ENCODE results near the gene ASPHD2.

ASPHD2 gene

DNA sequence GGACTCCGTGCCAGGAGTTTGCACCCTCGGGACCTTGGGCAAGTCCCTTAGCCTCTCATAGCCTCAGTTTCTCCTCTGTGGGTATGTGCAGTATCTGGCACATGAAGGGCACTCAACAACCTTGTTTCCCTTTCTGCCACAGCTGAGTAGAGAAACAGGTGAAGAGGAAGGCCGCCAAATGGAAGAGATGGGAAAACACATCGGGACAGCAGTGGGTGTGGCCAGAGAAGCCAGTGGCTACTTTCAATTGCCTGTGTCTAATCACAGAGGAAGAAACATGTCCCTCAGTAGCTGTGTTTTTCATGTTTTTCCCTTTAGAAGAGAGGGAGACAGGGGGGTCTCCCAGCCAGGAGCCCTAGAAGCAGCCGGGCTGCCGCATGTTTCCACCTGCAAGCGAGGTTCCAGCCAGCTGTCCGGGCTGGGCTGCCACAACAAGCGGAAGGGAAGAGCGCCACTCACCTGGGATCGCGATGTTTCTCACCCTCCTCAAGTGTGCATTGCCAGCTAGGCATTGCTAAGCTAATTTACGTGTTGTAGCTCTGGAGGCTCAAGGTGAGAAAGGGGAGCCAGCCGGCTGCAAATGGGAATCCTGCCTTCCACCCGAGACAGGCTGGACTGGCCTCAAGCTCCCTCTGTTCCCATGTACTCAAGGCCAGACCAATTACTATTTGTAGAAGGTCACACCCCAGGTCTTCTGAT, 16.7 kb downstream of the ASPHD2 start:
- DNase-seq (ENCODE audit: low read depth in 2 of 2, low spot score in 1 of 2) = no peak

DNA sequence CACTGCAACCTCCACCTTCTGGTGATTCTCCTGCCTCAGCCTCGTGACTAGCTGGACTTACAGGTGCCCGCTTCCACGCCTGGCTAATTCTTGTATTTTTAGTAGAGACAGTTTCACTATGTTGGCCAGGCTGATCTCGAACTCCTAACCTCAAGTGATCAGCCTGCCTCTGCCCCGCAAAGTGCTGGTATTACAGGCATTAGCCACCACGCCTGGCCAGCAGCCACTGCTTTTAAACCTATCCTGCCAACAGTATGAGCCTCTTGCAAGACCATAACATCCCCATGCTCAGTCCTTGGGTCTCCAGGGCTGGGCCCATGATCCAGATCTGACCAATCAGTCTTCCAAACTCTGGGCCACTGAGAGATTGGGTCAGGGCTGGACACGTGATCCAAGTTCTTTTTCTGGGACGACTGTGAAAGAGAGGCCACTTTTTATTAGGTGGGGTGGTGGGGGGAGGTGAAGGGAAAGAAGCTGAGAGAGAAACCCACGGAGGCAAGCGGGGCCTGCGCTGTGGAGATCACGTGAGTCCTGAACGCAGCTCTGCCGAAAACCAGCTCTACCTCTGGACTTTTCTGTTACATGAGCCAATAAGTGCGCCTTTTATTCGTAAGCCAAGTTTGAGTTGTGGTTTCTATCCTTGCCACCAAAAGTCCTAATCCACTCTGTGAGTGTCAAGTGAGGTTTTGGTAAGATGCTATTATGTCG, 17.9 kb downstream of the ASPHD2 start:
- no peak for DNase-seq (ENCODE audit: low read depth in 2 of 2, low spot score in 1 of 2)

DNA sequence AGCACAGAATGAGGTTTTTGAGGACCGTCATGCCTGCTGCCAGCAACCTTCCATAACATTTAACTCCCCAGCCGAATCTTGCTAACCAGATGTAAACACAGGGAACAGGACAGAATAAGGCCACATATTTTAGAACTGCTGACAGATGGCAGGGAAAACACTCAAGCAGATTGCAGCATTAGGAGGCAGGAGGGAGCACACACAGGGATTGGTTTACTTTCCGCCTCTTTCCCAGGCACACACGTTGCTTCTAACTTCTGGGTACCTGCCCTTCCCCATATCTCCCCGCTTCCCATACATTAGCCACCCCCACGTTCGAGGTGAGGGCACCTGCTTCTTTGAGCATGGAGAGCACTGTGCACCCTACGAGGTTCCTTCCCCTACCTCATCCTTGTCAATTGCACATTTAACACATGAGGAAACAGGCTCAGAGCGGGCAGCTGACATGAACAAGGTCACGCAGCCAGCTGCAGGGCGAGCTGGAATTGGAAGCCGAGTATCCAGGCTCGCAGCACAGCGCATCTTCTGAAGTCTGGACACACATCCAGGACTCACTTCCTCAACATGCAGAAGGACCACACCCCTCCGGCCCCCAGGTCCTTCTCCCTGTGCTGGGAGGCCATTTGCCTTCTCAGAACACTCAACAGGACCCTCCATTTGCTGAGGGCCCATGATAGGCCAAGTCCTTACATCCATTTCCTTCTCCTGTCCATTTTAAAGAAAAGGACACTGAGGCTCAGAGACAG, 18.7 kb downstream of the ASPHD2 start:
- DNase-seq (ENCODE audit: low read depth in 2 of 2, low spot score in 1 of 2) = no peak

DNA sequence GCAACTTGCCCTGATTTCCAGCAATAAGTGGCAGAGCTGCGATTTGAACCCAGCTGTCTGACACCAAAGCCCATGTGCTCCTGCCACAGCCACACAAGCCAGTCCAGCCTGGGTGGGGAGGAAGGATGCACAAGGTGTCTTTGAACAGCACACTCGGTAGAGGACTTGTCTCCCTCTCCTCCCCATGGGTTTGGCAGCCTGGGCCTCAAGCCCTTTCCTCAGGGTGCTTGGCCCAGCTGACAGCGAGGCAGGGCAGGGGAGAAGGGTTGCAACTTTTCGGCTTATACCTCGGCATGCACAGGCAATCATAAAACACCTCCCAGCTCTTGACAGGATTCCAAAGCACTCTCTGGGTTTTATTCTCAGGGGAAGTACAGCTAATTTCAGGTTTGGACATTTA, 19.3 kb downstream of the ASPHD2 start:
- DNase-seq (ENCODE audit: low read depth in 2 of 2, low spot score in 1 of 2) = no peak

DNA sequence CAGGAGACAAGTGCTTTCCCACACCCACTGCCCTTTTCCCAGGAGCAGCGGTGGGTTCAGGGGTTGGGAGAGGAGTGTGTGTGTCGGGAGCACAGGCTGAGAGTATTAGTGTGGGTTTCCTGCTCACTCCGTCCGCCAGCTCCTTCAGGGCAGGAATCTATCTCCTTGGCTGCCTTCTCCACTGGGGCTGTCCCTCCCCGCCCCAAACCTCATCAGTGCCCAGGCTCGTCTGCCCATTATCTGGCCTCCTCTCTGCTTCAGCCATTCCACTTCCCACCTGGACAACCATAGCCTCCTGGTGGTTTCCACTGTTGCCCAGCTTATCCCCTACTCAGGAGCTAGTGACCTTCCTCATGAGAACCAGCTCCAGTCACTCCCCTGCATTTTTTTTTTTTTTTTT, 19.9 kb downstream of the ASPHD2 start:
- no peak for DNase-seq (ENCODE audit: low read depth in 2 of 2, low spot score in 1 of 2)

DNA sequence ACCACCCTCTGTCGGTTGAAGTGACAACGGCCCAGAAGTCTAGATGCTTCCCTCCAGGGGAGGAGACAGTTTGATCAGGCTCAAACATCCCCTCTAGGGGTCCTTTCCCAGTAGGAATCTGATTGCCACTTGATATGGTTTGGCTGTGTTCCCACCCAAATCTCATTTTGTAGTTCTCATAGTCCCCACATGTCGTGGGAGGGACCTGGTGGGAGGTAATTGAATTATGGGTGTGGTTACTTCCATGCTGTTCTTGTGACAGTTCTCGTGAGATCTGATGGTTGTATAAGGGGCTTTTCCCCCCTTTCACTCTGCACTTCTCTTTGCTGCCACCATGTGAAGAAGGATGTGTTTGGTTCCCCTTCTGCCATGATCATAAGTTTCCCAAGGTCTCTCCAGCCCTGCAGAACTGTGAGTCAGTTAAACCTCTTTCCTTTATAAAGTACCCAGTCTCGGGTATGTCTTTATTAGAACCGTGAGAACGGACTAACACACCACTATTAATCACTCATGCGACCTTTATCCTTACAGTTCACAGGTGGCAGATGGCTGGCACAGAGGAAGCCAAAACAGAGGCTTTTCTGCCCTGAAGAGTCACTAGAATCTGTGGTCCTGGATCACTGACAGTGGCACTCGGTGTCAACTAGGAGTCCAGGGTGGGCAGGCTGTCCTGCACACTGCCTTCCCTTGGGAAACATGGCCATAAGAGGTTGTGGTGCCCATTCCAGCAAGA, 21.6 kb downstream of the ASPHD2 start:
- no peak for DNase-seq (ENCODE audit: low read depth in 2 of 2, low spot score in 1 of 2)

DNA sequence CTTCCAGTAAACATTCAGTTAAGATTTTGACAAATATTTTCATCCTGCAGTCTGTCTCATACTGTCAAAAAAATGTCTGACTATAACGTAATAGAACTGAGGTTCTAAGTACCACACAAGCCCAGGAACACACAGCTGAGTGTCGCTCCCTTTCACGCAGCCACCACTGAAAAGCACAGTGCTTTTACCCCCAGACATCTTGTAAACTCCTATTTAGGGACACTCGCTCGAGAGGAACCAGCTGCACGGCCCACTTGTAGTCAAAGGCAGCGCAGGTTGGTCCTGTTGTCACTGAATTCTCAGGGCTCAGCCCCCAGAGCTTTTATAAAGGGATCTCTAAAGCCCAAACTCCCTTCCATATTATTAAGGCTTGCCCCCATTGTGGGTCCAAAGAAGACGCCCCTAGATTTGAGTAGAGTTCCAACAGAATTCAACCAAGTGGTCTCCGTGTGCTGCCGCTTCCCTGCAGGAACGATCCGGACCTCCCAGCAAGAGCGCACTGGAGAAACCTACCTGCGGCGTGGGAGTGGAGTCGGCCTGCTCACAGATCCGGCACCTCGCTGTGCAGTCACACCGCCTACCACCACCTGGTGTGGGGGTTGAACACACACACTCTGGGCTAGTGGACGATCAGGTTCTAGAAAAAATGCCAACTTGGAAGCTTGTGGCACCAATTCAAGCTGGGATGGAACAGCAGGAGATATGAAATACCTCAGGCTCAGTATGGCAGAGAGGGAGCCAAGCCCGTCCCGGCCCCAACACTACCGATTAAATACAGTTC, 23.4 kb downstream of the ASPHD2 start:
- DNase-seq (ENCODE audit: low read depth in 2 of 2, low spot score in 1 of 2) = no peak

DNA sequence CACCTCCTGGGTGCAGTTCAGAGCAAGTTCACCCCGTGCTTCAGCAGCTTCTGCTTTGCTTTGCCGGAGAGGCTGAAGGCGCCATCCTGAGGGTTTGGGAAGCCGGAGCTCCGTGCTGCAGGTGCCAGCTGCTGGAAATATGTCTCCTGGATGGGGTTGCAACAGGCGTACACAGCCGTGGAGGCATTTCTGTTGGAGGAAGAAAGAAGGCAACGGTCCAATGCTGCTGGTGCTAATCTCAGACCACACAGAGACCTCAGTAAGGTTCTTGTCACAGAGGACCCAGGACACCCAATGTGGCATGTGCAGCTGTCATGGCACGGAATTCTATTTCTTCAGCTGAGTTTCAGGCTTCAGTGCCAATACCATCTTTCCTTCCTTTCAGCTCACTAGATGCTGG, 24.2 kb downstream of the ASPHD2 start:
- DNase-seq (ENCODE audit: low read depth in 2 of 2, low spot score in 1 of 2) = no peak

DNA sequence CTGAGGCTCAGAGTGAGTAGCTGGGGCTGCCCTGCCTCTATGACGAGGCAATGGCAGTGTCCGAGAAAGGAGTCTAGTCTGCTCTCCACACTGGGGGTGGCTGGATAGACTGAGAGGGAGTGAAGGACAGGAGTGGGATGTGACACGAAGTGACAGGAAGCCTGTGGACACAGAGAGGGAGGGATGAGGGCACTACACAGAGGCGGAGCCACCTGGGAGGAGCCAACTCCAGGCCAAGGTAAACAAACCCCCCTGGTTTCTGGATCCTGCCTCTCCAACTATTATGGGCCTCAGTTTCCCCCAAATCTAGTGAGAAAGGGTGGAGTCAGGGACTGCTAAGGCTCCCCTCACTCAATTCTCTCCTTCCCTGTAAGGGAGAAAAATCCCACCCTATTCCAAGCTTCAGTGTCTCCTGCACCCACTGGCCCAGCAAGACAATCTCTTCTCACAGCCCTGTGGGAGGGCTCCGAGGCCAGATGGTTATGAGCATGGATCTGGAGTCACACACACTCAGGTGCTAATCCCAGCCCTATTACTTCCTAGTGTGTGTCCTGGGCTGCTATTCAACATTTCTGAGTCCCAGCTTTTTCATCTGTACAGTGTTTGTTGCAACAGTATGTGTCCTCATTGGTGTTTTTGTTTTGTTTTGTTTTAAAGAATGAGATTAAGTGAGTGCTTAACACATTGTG, 24.9 kb downstream of the ASPHD2 start:
- no peak for DNase-seq (ENCODE audit: low read depth in 2 of 2, low spot score in 1 of 2)

DNA sequence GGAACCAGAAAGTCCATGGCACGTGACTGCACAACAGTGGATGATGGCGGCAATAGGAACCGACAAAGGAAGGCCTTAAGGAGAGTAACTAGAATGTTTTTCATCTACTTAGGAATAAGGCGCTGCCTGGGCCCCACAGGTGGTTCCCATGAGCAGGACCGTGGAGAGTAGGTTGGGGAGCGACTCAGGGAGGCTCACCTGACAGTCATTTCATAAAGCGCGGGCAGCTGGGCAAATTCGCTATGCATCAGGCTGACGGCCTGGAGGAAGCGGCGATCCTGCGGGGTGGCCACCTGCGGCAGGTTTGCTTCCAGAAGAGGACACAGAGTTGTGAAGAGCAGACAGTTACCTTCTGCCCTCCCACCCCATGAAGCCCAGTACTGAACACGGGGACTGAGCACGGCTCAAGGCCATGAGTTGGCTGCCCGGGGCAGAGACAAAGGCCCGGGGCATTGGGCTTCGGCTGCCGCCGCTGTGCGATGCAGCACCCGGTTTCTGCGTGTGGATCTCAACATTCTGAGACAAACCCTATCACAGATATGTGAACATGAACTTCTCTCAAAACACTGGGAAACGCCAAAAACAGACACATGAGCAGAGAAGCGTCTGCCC, 28.7 kb downstream of the ASPHD2 start:
- DNase-seq (ENCODE audit: low read depth in 2 of 2, low spot score in 1 of 2) = no peak

DNA sequence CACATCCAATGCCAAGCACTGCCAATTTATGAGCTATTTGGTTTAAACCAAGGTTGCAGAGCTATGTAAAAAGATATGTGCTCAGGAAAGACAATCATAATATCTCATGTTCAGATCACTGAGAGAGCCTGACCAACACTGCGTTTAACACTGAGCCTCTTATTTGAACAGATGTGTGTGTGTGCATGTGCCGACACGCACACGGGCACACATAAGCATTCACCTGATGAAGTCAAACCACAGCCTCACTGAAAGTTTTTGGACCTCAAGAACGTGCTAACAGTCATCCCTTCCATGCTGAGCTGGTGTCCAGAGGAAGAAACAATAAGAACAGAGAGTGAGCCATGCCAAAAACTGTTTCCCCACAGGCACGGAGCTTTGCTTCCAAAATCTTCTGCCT, 31.1 kb downstream of the ASPHD2 start:
- no peak for DNase-seq (ENCODE audit: low read depth in 2 of 2, low spot score in 1 of 2)

DNA sequence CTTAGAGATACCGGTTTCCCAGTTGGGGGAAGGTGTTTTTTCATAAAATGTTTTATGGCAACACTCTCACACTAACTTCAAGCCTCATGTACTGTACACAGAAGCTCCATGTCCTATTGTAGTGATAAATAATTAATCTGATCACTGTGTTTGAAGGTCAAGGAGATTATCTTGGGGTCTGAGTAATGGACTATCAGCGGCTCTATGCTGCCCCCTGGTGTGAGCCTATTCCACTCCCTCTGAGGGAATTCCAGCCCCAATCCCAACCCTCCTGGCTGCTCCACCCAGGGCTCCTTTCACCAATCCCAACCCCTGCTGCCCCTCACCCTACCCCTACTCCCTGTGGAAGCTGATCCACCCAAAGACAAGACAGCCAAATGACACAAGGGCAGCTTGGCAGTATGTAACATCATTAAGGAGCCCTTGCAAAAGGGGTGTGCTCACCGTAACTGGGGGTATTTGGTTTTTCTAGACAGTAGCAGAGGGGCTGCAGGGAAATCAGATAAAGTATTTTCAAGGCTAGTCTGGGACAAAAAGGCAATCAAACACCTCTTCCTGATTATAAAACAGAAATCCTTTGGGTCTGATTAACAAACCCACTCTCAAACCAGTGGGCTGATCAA, 32.2 kb downstream of the ASPHD2 start:
- DNase-seq (ENCODE audit: low read depth in 2 of 2, low spot score in 1 of 2) = no peak

DNA sequence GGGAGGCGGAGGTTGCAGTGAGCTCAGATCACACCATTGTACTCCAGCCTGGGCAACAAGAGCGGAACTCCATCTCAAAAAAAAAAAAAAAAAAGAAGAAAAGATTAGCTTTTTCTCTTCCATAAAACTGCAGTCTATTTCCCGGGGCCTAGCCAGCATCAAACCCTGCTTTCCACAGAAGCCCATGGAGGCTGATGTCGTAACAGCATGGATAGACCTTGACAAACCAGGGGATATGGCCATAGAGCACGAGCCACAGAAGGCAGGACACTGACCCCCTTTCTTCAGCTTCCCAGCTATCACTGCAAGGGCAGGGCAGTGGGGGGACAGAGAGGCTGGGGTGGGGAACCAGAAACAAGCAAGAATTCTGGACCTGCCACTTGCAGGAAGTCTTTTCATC, 33.0 kb downstream of the ASPHD2 start:
- no peak for DNase-seq (ENCODE audit: low read depth in 2 of 2, low spot score in 1 of 2)

DNA sequence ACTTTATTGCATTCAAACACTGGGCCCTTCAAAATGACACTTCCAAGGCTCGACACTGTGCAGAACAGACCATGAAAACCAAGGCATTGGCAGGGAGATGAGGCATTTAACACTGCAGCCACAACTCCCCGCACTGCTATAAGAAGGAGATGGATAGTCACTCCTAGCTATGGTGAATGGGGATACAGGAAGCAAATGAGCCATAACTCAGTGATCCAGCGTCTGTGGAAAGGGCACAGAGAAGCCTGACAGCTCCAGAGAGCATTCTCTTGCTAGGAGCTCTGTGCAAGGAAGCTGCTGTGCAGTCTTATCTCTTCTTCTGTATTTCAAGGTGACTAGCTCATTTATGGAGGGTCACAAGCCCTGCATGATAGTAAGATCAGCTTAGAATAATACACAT, 33.6 kb downstream of the ASPHD2 start:
- no peak for DNase-seq (ENCODE audit: low read depth in 2 of 2, low spot score in 1 of 2)

DNA sequence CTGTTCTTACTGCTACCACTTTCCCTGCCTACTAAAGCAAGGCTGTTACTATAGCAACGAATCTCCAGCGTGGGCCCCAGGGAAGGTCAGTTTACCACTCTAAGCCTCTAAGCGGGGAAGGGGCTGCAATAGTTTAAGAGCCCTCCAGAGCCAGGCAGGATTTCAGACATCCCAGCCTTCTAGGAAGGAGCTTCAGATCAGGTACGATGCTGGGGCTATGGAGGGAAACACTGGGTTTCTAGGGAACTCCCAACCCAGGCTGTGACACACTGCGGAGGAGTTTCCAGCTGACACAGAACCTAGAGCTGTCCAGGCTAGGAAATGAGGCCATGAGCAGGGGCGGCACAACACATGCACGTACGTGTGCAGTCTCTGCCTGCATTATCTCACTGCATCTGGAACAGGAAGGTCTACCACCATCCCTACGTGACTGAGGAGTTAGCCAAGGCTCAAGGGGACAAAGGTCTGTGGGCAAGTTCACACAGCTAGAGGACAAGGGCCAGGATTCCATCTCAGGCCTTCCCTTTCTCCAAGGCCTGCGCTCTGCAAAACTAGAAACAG, 34.1 kb downstream of the ASPHD2 start:
- no peak for DNase-seq (ENCODE audit: low read depth in 2 of 2, low spot score in 1 of 2)

DNA sequence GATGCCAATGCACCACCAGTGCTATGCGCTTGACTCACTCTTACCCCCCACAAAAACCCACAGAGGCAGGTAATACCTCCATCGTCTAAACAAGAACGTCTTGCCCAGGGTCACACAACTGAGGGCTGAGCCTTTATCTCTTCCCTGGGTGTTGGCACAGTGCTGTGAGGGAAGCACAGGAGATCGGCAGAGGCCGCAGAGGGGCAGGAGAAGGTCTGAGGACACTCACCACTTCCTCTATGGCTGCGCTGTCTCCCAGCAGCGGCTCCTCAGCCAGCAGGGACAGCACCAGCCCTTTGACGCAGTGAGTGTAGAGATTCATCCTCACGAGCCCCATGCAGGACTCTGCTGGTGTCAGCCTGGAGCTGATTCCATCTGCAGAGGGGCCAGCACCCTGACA, 34.6 kb downstream of the ASPHD2 start:
- no peak for DNase-seq (ENCODE audit: low read depth in 2 of 2, low spot score in 1 of 2)

DNA sequence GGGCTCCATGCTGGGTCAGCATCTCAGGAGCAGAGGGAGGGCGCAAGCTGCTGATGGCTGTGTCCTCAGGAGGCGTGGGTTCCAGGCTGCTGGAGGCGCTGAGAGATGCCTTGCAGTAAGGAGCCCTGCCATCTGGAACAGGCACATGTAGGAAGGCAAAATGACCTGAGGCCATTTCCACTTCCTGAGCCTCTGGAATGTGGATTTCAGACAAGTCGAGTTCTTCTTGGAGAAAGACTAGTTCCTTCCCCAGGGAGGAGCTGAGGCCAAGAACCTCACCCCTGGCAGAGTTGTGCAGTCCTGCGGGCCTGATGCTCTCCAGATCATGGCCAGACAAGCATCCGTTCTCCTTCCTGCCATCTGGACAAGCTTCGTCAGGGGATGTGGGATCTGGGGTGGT, 35.3 kb downstream of the ASPHD2 start:
- no peak for DNase-seq (ENCODE audit: low read depth in 2 of 2, low spot score in 1 of 2)

DNA sequence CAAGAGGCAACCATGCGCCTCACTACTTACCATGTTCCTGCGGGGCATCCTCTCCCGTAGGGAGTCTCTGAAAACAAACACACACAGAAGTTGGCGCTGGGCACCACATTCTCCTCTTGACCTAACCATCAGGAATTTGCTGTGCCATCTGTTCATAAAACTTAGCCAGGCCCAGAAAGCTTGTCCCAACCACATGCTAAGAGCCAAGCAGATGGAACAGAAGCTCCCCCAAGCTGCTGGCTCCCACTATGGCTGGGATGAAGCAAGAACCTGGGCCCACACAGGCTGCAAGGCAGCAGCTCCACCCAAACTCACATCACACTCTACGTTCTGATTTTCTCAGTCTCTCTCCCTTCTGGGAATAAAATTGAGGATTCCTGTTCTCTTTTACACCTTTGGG, 37.1 kb downstream of the ASPHD2 start:
- no peak for DNase-seq (ENCODE audit: low read depth in 2 of 2, low spot score in 1 of 2)

DNA sequence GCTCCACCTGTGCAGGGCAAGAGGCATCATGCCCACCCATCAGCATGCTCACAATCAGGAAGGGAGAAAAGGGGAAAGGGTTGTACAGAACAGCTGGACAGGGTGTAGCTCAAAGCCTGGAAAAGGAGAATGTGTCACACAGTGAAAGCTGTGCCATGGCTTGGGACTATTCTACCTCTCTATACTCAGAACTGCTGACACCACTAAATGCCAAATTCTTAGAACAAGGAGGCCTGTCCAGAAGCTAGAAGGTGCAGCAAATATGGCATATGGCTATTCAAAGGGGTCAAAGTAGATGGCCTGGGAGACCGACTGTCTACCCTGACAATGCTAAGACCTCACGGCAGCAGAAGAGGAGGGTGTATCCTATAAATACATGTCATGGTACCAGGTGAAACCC, 41.7 kb downstream of the ASPHD2 start:
- DNase-seq (ENCODE audit: low read depth in 2 of 2, low spot score in 1 of 2) = no peak

Measured in stimulated activated CD8-positive, alpha-beta memory T cell treated with anti-CD3 and anti-CD28 coated beads, Interleukin-4, amount 100 ng/mL, for 1 hour (primary cell).